ENCODE data around the gene MN1.

The MN1 gene

GRCh38 chr22:27730641-27731433, 70.7 kb downstream of the MN1 start:
- TF ChIP-seq CTCF (IDR thresholded peaks at IDR 0.05; ENCODE audit: low read depth, low read length) = no peak
- no peak for DNase-seq (ENCODE audit: extremely low read depth, low read depth)

- TF ChIP-seq CTCF (IDR thresholded peaks at IDR 0.05; ENCODE audit: low read depth, low read length) = no peak
- DNase-seq (ENCODE audit: extremely low read depth, low read depth) = no peak
These were observed 72.3 kb downstream of the MN1 start for GRCh38 chr22:27729246-27729645.

- DNase-seq (ENCODE audit: extremely low read depth, low read depth) = no peak
- no peak for TF ChIP-seq CTCF (IDR thresholded peaks at IDR 0.05; ENCODE audit: low read depth, low read length)
These were observed 73.7 kb downstream of the MN1 start for GRCh38 chr22:27727673-27728451.

- TF ChIP-seq CTCF (IDR thresholded peaks at IDR 0.05; ENCODE audit: low read depth, low read length) = peak; percentile 9
- DNase-seq (ENCODE audit: extremely low read depth, low read depth) = peak; percentile 96
These were observed 74.7 kb downstream of the MN1 start for GRCh38 chr22:27726686-27727449.

GRCh38 chr22:27726331-27726685, 75.2 kb downstream of the MN1 start:
- no peak for DNase-seq (ENCODE audit: extremely low read depth, low read depth)
- no peak for TF ChIP-seq CTCF (IDR thresholded peaks at IDR 0.05; ENCODE audit: low read depth, low read length)

GRCh38 chr22:27725661-27726060, 75.9 kb downstream of the MN1 start:
- TF ChIP-seq CTCF (IDR thresholded peaks at IDR 0.05; ENCODE audit: low read depth, low read length) = no peak
- no peak for DNase-seq (ENCODE audit: extremely low read depth, low read depth)
